T-helper 9 cell (primary cell): ENCODE measurements around the gene RALGPS2.

Source experiments
- DNase-seq: peaks from one replicate; pipeline ENCODE4 v3.0.0-alpha.2; 2020
- total RNA-seq, 2 donors: gene quantifications; one replicate each; lab custom pipeline; 2026; lab: John Stamatoyannopoulos, UW

The RALGPS2 gene, protein sequence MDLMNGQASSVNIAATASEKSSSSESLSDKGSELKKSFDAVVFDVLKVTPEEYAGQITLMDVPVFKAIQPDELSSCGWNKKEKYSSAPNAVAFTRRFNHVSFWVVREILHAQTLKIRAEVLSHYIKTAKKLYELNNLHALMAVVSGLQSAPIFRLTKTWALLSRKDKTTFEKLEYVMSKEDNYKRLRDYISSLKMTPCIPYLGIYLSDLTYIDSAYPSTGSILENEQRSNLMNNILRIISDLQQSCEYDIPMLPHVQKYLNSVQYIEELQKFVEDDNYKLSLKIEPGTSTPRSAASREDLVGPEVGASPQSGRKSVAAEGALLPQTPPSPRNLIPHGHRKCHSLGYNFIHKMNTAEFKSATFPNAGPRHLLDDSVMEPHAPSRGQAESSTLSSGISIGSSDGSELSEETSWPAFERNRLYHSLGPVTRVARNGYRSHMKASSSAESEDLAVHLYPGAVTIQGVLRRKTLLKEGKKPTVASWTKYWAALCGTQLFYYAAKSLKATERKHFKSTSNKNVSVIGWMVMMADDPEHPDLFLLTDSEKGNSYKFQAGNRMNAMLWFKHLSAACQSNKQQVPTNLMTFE
- 9.9 to 19.5 reads per million in 2 donors for total RNA-seq

- DNase-seq, result peak; percentile 34
Measured at GRCh38 chr1:178724728-178725465, at the start of gene RALGPS2. RALGPS2 (plus strand) TSS chr1:178725244; CDS start chr1:178776765, 51,521 bp downstream.

DNA sequence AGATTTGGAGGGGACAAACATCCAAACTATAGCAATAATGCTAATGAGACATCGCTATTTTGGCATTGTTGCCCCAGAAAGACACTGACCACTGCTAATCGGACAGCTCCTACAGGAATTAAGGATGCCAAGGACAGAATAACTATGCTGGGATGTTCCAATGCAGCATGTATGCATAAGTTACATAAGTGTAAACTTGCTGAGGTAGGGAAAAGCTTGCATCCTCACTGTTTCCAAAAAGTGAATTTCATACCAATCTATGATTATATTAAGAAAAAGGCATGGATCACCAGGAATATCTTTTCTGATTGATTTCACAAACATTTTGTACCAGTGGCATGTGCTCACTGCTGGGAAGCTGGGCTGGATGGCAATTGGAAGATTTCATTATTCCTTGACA is 45.8 kb upstream of the RALGPS2 start:
- no peak for DNase-seq

DNA sequence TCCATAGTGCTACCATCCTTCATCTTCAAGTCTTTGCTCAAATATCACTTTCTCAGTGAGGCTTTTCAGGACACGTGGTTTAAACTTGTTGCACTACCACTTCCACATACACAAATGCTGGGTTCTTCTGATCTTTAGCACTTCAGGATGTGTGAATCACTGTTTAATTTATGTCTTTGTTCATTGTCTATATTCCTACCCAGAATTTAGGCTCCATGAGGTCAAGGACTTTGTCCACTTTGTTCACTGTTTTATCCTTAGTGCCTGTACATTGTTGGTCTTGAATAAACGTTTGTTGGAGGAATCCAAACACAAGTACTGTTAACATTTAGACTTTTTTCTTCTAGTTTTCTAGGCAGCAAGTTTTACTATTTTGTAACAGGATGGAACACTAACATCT is 42.6 kb upstream of the RALGPS2 start:
- no peak for DNase-seq

GRCh38 chr1:178682886-178683285 is 42.2 kb upstream of the RALGPS2 start:
- no peak for DNase-seq

DNA sequence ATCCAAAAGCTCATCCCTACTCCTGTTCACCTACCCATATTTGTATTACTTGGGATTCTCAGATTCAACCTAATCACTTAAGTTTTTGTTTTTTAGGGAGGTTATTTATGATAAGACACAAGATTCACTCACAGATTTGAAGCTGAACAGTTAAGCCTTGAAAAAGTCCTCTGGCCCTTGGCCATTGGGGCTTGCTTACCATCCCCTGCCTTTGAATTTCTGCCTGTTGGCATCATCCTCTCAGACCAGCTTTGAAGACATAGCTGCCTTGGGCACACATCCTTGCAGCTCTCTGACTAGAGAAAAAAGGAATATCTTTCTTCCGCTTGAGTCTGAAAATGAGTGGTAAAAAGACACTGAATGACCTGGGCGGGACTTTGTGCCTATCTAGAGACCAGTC is 41.8 kb upstream of the RALGPS2 start:
- DNase-seq, result no peak

DNA sequence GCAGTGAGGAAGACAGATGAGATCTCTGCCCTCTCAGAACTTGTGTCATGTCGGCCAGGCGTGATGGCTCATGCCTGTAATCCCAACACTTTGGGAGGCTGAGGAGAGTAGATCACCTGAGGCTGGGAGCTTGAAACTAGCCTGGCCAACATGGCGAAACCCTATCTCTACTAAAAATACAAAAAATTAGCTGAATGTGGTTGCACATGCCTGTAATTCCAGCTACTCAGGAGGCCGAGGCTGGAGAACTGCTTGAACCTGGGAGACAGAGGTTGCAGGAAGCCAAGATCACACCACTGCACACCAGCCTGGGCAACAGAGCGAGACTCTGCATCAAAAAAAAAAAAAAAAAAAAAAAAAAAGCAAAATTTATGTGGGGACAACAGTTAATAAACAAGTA is 40.9 kb upstream of the RALGPS2 start:
- no peak for DNase-seq

GRCh38 chr1:178684542-178685000 is 40.5 kb upstream of the RALGPS2 start:
- DNase-seq, result no peak

- DNase-seq, result no peak
Measured at GRCh38 chr1:178686407-178686806, 38.6 kb upstream of the RALGPS2 start.

DNA sequence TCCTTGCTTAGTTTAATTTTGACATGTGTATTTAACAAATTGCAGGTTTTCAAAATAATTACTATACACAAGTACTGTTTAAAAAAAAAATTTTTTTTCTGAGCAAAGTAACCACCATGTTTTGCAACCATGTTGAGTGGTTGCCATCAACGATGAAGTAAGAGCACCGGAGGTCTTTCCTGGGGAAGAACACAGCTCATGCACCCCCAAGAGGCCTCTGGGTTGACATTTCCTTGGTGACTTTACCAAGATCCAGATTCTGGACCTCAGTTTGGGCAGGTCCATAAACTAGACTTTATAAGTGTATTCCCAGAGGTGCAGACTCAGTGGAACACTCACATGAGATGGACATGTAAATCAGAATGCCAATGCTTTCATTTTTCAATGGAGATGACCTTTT is 36.8 kb upstream of the RALGPS2 start:
- no peak for DNase-seq

GRCh38 chr1:178689769-178690168 is 35.3 kb upstream of the RALGPS2 start:
- DNase-seq, result no peak

- no peak for DNase-seq
Measured at GRCh38 chr1:178690496-178690895, 34.5 kb upstream of the RALGPS2 start.

DNA sequence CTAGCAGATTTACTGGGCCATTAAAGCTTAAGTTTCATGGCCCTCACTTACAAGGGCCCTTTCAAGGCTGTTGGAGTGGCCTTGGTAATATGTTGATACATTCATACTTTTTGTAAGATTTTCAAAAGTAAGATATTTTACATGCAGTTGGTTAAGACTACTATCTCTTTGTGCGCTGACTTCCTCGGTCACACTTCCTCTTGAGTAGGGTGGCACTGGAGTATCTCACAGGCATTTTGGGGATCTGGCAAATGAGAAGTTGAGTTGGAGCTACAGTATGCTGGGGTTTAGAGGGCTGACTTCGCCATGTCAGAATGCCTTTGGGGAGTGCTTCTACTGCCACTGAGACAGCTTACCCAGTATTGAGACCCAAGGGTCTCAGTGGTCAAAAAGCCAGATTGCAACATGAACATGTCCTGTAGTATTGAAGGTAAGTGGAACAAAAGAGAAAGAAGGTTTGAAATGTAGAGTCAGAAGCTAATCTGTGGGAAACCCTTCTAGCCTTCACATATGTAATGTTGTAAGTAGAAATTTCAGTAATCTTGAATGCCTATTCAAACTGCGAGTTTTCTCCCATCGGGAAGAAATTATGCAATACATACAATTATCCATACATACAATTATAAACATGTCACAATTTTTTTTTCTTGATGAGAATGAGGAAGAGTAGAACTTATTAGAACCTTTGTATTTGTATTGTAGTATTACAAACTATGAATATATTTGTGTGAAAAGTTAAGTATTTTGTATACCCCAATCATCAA is 32.3 kb upstream of the RALGPS2 start:
- no peak for DNase-seq

DNA sequence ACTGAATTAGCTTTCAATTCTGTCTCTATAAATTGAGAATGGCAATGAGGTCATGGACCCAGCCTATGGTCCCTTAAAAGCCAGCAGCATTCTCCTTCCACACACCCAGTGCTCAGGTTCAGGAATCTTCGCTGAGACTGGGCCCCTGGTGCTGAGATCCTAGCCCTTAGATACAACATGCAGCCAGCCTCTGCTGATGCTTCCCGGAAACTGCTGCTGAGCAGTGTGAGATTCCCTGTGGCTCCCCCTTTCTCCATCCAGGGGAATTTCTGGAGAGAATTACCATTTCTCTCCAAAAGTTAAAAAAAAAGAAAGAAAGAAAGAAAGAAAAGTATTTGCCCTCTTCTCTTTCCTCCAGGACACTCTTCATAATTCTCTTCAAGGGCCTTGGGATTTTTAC is 31.7 kb upstream of the RALGPS2 start:
- no peak for DNase-seq

- no peak for DNase-seq
Measured at GRCh38 chr1:178694923-178695525, 30.0 kb upstream of the RALGPS2 start.

DNA sequence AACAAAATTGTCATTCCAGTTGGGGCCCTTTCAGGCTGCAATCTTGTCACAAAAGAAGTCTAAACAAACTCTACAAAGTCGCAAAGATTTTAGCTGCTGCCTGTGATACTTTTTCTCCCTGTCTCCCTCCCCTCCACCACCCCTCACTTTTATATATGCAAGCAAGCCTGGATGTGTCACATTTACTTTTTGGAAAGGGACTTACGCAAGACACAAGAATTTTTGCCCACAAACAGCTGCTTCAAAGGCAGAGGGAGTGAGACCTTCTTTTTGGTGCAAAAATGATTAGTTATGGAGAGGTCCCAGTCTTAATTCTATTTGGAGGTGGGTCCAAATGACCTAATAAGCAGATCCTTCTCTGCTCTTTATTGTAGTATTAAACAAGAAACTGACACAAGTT is 22.9 kb upstream of the RALGPS2 start:
- DNase-seq, result no peak

DNA sequence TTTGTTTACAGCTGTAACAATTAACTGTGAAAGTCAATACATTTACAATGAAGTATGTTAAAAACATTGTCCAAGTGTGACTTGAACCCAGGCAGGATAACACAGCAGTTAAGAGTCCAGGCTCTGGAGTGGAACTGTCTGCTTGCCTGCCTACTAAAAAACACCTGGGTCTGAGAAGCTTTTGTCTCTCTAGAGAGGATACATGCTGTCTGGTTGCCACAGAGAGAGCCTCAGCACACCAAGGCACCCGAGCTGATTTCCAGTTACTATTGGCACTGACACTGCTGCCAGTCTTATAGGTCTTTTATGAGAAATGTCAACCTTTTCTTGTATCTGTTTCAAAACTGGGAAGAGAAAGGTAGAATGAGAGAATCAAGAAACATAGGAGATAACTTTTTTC is 20.2 kb upstream of the RALGPS2 start:
- DNase-seq, result no peak

GRCh38 chr1:178706432-178706831 is 18.6 kb upstream of the RALGPS2 start:
- no peak for DNase-seq

DNA sequence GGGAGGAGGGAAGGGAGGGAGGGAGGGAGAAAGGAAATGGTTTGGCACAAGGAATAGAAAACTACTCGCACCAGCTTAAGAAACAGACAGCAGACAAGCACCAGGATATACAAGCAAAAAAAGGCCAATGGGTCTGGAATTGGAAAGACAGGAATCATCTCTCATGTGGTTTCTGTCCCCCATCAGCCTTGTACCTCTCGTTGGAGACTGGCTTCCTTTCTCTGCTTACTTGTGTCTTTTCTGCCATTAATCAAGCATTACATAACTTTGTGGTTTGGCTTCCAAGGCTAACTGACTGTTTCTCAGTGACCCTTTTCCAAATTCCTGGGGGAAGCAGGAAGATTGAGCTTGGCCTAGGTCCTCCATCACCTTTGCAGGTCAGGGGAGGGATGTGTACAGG is 11.8 kb upstream of the RALGPS2 start:
- DNase-seq, result no peak

GRCh38 chr1:178714453-178714852 is 10.6 kb upstream of the RALGPS2 start:
- no peak for DNase-seq

GRCh38 chr1:178716111-178716510 is 8.9 kb upstream of the RALGPS2 start:
- DNase-seq, result no peak

DNA sequence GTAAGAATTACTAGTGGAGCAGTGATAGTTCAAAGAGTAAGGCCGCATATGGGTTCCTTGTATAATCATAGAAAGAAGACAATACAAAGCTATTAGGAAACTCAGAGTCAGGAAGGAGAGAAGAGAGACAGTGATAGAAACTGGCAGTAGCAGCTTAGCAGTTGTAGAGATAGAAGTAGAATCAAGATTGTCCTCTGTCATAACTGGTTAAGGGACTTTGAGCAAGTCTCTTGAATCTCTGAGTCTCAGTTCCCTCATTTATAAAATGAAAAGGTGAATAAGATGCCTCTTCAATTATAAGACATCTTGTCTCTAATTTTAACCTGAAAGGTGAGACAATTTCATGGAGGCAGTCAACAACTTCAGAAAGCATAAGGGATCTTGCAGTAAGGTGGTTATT is 6.5 kb upstream of the RALGPS2 start:
- DNase-seq, result no peak

GRCh38 chr1:178723546-178723945 is 1.5 kb upstream of the RALGPS2 start:
- no peak for DNase-seq

DNA sequence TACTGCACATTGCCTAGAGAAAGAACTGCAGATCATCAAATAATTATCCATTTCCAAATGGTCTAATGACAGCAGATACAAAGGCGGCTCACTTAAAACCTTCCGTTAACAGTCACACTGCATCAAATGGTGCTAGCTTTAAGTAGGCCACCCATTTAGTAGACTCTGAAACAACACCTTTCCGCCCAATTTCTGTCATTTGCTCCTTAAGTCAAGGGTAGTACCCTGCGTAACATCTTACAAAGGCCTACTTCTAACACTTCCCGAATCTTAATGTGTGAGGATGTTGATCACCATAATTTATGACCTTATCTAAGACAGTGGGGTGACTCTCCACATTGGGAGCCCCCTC is 692 bp upstream of the RALGPS2 start:
- DNase-seq, result no peak
